BLaER1 (cell line): Measurements from ENCODE around the gene TTC31.

Experiments used
- H3K27ac ChIP-seq: shearing (Covaris generic); formaldehyde crosslinking; 2 replicates; pipeline ENCODE4 v1.8.1; 2022
- H3K27me3 ChIP-seq: shearing (Covaris generic); formaldehyde crosslinking; 2 replicates; pipeline ENCODE4 v1.8.1; 2022
- H3K36me3 ChIP-seq: shearing (Covaris generic); formaldehyde crosslinking; 2 replicates; pipeline ENCODE4 v1.8.1; 2022
- H3K4me1 ChIP-seq: shearing (Covaris generic); formaldehyde crosslinking; 2 replicates; pipeline ENCODE4 v1.8.1; 2022
- H3K4me2 ChIP-seq: shearing (Covaris generic); formaldehyde crosslinking; 2 replicates; pipeline ENCODE4 v1.8.1; 2022
- H3K4me3 ChIP-seq: shearing (Covaris generic); formaldehyde crosslinking; 2 replicates; pipeline ENCODE4 v1.8.1; 2022
- H3K9ac ChIP-seq: shearing (Covaris generic); formaldehyde crosslinking; 2 replicates; pipeline ENCODE4 v1.8.1; 2022
- H3K9me3 ChIP-seq: shearing (Covaris generic); formaldehyde crosslinking; 2 replicates; pipeline ENCODE4 v1.8.1; 2022
- H4K20me1 ChIP-seq: shearing (Covaris generic); formaldehyde crosslinking; 2 replicates; pipeline ENCODE4 v1.8.1; 2022
- Cebpa-rat ChIP-seq: shearing (Covaris generic); IDR thresholded peaks from 2 replicates; pipeline ENCODE4 v1.8.1; 2022

The TTC31 gene

DNA sequence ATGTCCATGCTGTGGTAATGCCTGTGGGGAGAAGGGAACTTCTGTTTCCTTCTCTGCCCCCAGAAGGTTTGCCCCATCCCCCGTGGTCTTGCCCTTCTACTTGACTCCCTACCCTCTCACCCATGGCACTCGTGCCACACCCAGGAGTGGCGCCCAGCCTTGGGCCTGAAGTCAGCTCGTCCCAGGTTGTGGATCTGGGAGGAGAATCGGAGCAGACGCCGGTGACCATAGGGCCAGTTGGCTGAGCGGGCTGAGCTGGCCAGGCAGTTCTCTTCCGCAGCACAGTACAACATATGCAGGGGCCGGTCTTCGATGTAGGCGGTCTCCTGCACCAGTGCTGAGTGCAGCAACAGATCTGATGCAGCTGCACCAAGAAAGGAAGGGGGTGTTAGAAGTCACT, 51.5 kb downstream of the TTC31 start:
- H3K27ac ChIP-seq = no peak overlapping the region
- H3K9me3 ChIP-seq = no peaks in the 10 kb centered on the region
- TF ChIP-seq Cebpa-rat = no peak
- H4K20me1 ChIP-seq = peaks cover 20% of the 10 kb centered on the region; the same call in 1 of the 2 replicates
- peaks cover 26% of the 10 kb centered on the region for H3K36me3 ChIP-seq
- no peak overlapping the region for H3K4me3 ChIP-seq
- H3K9ac ChIP-seq = no peak overlapping the region
- no peak overlapping the region for H3K4me2 ChIP-seq
- H3K4me1 ChIP-seq = peaks cover 29% of the 10 kb centered on the region
- H3K27me3 ChIP-seq = no peaks in the 10 kb centered on the region

GRCh38 chr2:74535440-74535965, 52.6 kb downstream of the TTC31 start:
- peaks cover 29% of the 10 kb centered on the region for H3K4me1 ChIP-seq
- no peak overlapping the region for H3K4me2 ChIP-seq
- H3K27ac ChIP-seq = no peak overlapping the region
- H3K9me3 ChIP-seq = no peaks in the 10 kb centered on the region
- peaks cover 20% of the 10 kb centered on the region; the same call in 1 of the 2 replicates for H4K20me1 ChIP-seq
- H3K4me3 ChIP-seq = no peak overlapping the region
- H3K9ac ChIP-seq = no peak overlapping the region
- H3K36me3 ChIP-seq = peaks cover 26% of the 10 kb centered on the region
- H3K27me3 ChIP-seq = no peaks in the 10 kb centered on the region
- no peak for TF ChIP-seq Cebpa-rat

DNA sequence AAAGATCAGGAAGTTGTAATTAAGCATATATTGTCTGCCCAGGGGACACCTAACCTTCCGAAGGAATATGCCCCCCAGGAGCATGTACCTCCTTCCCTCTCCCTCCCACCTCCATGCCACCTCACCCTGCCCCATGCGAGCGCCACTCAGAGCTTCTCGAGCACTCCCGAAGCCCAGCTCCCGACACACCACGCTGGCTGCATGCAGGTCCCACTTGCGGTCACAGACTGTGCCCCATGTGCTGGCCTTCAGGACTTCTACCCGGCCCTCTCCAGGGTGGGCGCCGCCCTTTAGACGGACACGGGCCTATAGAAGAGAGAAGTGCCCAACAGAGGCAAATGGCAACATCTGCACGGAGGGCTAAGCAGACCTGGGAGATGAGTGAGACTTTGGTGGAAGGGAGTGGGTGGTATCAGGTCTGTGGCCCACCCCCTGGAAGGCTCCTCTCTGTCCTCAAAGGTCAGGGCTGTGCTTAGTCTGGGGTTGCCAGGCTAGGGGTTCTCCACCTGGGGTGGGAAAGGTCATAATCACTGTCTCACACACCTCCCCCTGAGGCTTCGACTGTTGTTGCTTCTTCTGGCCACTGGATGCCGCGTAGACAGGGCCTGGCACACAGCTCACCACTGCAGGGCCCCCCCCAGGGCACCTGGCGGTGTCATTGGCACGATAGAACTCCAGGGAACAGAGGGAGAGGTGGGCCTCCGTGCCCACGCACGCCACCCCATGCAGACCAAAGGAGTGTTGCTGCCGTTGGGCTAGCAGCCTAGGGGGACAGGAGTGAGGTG, 53.5 kb downstream of the TTC31 start:
- H3K9ac ChIP-seq = no peak overlapping the region

DNA sequence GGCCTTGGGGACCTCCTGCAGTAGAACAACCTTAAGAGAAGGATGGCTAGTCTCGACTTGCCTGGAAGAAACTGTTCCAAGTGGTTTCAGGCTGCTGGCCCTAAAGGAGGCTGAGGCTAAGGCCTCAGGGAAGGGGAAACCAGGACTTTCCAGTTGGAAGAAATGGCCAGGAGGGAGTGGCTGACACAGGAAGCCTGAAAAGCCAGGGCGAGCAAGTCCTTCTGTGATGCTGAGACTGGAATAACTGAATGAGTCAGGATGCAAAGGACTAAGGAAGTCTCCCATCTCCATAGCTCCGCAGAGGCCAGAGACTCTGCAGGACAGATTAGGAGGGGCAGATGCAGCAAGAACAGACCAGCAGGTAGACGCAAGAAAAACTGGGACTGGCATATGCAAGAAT, 54.3 kb downstream of the TTC31 start:
- H3K4me3 ChIP-seq = no peak overlapping the region
- no peaks in the 10 kb centered on the region for H3K27me3 ChIP-seq
- peaks cover 6% of the 10 kb centered on the region; the same call in 1 of the 2 replicates for H4K20me1 ChIP-seq
- H3K9me3 ChIP-seq = no peaks in the 10 kb centered on the region
- no peak overlapping the region for H3K27ac ChIP-seq
- H3K4me1 ChIP-seq = peaks cover 13% of the 10 kb centered on the region
- no peak overlapping the region for H3K9ac ChIP-seq
- peaks cover 26% of the 10 kb centered on the region for H3K36me3 ChIP-seq
- no peak overlapping the region for H3K4me2 ChIP-seq
- TF ChIP-seq Cebpa-rat = no peak

More for the DNA sequence above, 53.5 kb downstream of the TTC31 start:
- H3K4me3 ChIP-seq = no peak overlapping the region
- H3K4me1 ChIP-seq = peaks cover 21% of the 10 kb centered on the region
- H3K9me3 ChIP-seq = no peaks in the 10 kb centered on the region
- TF ChIP-seq Cebpa-rat = no peak
- no peak overlapping the region for H3K27ac ChIP-seq
- H3K36me3 ChIP-seq = peaks cover 26% of the 10 kb centered on the region
- H3K27me3 ChIP-seq = no peaks in the 10 kb centered on the region
- H3K4me2 ChIP-seq = no peak overlapping the region
- peaks cover 14% of the 10 kb centered on the region; the same call in 1 of the 2 replicates for H4K20me1 ChIP-seq

DNA sequence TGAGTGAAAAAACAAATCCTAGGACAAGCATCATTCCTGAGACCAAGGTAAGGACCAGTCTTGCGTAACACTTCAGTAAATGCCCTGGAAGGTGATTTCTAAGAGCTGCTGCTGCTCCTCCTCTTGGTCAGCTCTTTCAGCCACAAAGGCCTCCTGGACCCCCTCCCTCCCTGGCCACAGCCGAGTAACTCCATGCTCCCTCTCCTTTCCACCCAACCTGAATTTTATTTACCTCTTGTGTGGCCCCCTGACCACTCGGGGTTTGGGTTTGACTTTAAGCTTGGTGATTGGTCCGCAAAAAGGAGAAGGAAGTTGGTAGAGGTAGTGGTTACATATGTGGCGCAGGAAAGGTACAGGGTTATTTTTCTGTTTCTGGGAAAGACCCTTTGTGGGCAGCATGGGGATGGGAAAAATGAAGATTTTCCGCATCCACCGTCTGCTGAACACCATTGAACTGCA, 56.0 kb downstream of the TTC31 start:
- Histone ChIP-seq H3K27ac (no peak overlapping the region), H3K4me2 (peak overlapping the region; percentile 45), H3K27me3 (no peaks in the 10 kb centered on the region), H3K4me3 (no peak overlapping the region), H4K20me1 (no peaks in the 10 kb centered on the region), H3K36me3 (peaks cover 10% of the 10 kb centered on the region), H3K9ac (no peak overlapping the region), H3K4me1 (peaks cover 7% of the 10 kb centered on the region), H3K9me3 (no peaks in the 10 kb centered on the region)
- TF ChIP-seq Cebpa-rat = 0 out of 2 replicates have a peak, but pooled peaks have one; percentile 36

GRCh38 chr2:74540291-74540690, 57.4 kb downstream of the TTC31 start:
- no peaks in the 10 kb centered on the region for H3K36me3 ChIP-seq
- peaks cover 2% of the 10 kb centered on the region; the same call in 1 of the 2 replicates for H3K27me3 ChIP-seq
- no peak overlapping the region for H3K4me3 ChIP-seq
- no peak overlapping the region for H3K4me2 ChIP-seq
- H3K9me3 ChIP-seq = no peaks in the 10 kb centered on the region
- no peak overlapping the region for H3K27ac ChIP-seq
- H3K9ac ChIP-seq = no peak overlapping the region
- no peak for TF ChIP-seq Cebpa-rat
- H3K4me1 ChIP-seq = peaks cover 7% of the 10 kb centered on the region
- H4K20me1 ChIP-seq = no peaks in the 10 kb centered on the region

DNA sequence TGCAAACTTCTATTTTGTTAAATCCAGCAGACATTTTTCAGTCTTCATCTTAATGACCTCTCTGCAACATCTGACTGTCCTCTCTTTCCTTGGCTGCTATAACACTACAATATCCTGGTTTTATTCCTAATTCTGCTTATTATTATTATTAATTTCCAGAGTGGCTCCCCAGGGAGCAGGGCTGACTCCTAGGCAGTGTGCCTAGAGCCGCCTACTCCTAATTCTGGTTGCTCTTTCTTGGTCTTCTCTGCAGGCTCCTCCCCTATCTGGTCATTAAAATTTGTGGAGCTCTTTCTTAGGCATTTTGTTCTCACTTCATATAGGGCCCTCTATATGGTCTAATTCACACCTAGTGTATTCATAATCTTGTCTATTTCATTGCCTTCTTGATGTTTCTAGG, 60.1 kb downstream of the TTC31 start:
- TF ChIP-seq Cebpa-rat = no peak
- Histone ChIP-seq H3K4me1 (peaks cover 7% of the 10 kb centered on the region), H4K20me1 (no peaks in the 10 kb centered on the region), H3K9ac (no peak overlapping the region), H3K36me3 (no peaks in the 10 kb centered on the region), H3K27me3 (peaks cover 29% of the 10 kb centered on the region), H3K9me3 (no peaks in the 10 kb centered on the region), H3K4me3 (no peak overlapping the region), H3K27ac (no peak overlapping the region), H3K4me2 (no peak overlapping the region)
